Activated CD4-positive, alpha-beta T cell treated with anti-CD3 and anti-CD28 coated beads, Interleukin-2, amount 50 U/mL, for 16 hours (primary cell): ENCODE data around the gene ZNF689.
"Not testable (repeated sequence)": the region's sequence is repeated elsewhere in the genome, so short reads cannot be mapped to it uniquely, and the experiment has no call there.

Source experiments
- DNase-seq: peaks from one replicate; pipeline ENCODE4 v3.0.0-alpha.2; 2020

ZNF689 gene

DNA sequence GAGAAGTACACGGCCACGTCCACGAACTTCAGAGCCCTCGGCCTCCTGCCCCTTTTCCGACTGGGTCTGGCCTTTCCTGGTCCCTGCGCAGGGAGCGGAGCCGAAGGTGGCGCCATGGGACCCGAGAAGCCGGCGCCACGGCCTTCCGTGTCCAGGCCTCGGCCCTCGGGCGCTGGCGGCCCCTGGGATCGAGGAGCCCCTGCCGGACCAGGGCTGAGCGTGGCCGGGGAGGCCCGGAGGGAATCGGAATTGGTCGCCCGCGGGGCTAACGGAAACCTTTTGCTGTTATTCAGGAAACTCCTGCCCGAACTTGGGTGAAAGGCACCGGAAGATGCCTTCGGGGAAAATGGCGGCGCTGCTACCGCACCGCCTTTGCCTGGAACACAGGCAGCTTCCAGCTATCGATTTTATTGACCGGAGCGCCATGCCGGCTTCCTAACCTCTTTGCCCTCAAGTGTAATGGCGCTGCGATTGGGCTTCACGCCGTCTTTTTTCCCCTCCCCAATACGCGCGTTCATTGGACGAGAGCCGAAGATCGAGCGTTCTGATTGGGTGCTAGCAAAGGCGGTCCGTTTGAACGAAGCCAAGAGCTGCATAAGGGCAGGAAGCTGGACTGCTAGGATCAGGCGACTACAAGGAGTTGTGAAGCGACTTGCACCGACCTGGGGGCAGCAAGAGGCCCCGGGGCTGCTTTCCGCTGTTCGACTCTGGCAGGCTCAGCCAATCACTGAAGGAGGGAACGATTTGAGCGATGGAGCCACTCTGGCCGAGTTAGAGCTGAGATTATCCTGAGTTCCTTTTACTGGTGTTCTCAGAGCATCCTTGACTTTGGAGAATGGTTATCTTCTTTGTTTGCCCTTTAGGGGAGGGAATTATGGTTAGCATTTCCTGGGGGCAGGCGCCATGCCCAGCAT is at the start of gene ZNF689:
Gene ZNF689, minus strand, starts transcription at position 464 of the 914 bp plus-strand sequence. Its CDS starts 348 bp downstream, at position 116.
- peak; percentile 98 for DNase-seq

DNA sequence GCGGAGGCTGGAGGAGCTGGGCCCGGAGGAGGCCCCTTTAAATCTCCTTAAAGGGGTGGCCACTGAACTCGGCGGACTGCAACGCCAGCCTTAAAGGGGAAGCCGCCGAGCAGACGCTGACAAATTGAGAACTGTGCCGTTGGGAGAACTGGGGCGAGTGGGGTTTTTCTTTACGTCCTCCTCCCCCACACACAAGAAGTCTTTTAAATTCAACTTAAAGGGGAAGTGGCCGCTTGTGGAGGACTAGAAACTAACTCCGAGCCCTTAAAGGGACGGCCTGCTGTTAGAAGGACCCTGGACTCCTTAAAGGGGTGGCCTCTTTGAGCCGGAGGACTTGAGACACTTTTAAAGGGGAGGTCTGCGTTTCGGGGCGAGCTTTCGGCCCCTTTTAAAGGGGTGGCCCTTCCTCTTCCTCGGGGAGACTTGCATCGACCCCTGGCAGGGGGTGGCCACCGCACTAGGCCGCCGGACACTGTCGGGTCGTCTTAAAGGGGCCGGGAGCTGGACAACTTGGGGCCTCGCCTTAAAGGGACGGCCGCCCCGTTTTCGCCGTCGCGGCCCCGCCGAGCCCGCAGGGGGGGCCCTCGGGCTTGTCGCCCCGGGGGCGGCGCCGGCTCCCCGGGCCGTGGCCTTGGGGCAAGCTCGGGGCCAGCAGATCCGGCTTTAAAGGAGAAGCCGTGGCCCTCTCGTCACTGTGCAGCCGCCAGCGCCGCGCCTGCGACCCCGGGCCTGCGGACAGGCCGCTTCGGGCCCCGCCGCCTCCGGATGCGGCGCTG is 48.7 kb upstream of the ZNF689 start:
- peak; percentile 97 for DNase-seq

DNA sequence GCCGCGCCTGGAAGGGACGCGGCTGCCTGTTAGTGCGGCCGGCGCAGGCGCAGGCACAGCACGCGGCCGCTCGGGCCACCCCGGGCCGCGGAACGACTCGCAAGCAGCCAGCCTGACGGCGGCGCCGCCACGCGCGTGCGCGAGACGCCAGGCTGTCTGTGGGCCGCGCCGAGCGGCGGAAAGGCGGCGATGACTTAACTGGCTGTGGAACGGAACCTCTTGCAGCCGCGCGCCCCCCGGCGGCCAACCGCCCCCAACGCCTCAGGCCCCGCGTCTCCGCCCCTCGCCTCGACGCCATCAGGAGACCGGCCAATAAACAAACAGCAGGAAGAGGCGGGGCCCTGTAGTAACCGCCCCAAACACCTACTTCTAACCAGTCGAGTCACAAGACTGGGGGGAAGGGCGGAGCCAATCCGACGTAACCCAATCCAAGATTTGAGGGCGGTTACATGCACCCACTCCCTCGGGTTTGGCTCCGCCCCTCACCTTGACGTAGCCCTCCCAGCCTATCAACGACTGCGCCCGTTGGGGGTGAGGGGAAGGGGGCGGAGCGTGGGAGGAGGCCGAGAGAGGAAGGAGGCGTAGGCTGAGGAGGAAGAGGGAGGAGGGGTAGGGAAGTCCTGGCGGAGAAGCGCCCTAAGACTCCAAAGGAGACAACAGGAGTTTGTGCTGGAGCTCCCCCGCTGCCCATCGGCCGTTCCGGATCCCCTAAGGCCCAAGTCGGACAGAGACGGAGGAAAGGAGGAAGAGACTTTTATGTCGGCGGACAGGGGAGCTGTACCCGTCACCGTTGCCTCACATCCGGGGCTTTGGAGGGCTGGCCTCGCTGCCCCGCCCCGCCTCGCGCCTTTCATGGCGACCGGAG is 47.9 kb upstream of the ZNF689 start, which contains the start of gene FBRS:
Gene FBRS, plus strand, starts transcription at position 566 of the 865 bp plus-strand sequence. CDS start 1,088 bp downstream, outside the sequence.
- peak; percentile 100 for DNase-seq

DNA sequence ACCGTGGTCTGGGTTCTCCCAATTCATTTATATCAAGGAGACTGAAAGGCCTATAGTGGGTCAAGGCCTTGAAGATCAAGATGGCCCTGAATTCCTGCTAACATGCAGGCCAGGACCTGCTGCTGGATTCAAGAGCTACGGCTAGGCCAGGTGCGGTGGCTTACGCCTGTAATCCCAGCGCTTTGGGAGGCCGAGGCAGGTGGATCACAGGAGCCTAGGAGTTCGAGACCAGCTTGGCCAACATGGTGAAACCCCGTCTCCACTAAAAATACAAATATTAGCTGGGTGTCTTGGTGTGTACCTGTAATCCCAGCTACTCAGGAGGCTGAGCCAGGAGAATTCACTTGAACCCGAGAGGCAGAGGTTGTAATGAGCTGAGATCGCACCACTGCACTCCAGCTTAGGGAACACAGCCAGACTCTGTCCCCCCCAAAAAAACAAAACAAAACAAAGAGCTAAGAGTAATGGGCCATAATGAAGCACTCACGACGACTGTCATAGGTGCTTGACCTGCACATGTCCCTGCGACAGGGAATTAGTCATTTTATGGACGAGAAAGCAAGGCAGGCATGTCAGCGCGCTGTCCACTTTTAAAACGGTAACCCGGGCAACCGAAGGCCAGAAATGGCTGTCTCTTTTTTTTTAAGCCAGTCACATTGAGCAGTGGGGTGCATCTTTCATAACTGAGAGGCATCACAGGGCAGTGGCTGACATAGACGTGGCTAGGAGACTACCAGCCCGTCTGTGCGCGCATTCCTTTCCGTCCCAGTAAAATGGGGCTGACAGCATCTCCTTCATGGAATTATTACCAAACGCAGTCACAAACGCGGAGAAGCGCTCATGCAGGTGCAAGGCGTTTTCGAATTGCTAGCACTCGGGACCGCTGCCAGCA is 47.0 kb upstream of the ZNF689 start:
- DNase-seq, result no peak

DNA sequence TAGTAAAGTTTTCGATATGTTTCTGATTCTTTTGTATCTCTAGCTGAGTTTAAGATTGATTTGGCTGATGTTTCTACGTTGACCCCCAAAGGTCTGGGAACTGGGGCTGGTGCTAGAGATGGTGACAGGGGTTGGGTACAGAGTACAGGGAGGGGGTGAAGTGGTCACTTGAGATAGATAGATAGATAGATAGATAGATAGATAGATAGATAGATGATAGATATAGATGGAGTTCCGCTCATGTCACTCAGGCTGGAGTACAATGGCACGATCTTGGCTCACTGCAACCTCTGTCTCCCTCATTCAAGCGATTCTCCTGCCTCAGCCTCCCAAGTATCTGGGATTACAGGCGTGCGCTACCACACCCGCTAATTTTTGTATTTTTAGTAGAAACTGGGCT is 46.2 kb upstream of the ZNF689 start:
- DNase-seq, result no peak

DNA sequence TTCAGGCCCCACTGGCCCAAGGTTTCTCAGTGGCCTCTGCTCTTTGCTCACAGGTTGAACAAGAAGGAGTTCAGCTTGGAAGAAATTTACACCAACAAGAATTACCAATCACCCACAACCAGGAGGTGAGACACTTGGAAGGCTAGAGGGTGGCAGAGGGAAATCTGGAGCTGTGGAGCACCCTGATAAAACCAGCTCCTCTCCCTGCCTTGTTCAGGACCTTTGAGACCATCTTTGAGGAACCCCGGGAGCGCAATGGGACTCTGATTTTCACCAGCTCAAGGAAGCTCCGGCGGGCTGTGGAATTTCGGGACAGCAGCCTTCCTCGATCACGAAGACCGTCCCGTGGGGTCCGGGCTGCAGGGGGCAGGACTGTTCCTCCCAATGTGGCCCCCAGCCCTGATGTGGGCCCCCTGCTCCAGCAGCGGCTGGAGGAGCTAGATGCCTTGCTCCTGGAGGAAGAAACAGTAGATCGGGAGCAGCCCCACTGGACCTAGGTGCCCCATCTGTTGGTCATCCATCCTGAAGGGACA is 45.7 kb upstream of the ZNF689 start:
- DNase-seq, result no peak

DNA sequence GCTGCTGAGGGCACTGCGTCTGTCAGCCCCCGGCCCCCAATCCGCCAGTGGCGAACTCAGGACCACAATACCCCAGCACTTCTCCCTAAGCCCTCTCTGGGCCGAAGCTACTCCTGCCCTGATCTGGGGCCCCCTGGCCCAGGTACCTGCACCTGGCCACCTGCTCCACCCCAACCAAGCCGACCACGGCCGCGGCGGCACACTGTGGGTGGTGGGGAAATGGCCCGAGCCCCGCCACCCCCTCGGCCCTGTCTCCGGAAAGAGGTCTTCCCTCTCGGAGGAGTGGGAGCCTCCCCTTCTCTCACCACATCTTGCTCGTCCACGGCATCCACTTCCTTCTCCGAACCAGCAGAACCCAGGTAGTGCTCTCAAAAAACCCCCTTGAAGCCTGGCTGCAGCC is 44.7 kb upstream of the ZNF689 start:
- DNase-seq, result no peak

DNA sequence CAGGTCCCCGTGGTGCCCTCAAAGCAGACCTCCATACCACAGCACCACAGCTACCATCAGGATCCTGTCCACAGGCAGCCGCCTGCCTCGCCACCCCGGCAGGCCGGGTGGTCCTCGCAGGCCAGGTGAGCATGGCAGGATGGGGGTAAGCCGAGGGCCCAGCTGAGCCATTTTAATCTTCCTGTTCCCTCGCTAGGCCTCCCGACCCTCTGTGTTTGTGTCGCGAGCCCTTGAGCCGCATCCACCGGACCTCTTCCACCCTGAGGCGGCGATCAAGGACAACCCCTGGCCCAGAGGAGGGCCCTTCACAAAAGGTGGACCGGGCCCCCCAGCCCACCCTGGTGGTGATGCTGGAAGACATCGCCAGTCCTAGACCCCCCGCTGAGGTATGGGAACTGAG is 42.5 kb upstream of the ZNF689 start:
- no peak for DNase-seq

DNA sequence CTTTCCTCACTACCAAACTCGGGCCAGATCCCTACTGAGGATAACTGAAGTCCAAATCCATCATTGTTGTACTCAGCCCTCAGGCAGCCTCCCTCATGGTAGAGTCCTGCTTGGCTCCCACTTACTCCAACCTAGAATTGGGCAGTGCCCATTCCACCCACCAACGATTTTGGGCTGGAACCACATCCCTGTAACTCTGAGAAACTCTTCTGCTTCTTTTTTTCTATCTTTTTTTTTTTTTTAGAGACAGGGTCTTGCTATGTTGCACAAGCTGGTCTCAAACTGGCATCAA is 41.8 kb upstream of the ZNF689 start:
- no peak for DNase-seq

DNA sequence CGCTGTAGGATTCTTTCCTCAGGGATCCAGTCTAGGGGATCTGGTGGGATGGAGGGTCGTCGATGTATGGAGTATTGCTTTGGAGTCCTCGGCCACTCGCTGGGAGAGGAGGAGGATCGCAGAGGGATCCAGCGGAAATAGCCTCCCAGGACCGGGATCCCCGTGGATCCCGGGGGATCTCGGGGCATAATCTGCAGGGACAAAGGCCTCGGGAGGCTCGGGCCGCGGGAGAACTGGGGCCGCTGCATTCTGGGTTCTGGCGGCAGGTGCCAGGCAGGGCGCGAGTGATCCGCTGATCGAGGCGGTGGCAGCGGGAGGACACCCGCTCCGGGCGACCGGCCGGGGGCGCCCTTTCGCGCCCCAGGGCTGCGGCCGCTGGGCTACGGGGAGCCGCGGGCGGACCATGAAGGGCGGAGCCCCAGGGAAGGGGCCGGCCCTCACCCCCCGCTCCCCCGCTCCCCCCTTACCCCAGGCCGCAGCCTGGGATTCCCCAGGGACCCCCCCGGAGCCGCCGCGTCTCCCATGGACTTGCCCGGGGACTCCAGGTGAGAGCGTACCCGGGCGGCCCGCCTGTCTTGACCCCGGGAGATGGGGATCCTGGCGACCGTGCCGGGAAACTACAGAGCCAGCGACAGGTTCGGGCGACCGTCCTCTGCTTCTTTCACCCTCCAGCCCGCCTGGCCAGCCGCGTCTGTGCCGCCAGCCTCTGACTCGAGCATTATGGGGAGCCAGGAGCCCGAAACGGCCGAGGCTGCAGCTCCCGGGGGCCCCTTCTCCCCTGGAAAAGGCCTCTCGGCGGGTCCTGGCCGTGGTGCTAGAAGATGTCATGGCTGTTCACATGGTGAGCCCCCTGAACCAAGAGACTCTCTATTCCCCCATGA is 41.2 kb upstream of the ZNF689 start:
- DNase-seq, result peak; percentile 81

DNA sequence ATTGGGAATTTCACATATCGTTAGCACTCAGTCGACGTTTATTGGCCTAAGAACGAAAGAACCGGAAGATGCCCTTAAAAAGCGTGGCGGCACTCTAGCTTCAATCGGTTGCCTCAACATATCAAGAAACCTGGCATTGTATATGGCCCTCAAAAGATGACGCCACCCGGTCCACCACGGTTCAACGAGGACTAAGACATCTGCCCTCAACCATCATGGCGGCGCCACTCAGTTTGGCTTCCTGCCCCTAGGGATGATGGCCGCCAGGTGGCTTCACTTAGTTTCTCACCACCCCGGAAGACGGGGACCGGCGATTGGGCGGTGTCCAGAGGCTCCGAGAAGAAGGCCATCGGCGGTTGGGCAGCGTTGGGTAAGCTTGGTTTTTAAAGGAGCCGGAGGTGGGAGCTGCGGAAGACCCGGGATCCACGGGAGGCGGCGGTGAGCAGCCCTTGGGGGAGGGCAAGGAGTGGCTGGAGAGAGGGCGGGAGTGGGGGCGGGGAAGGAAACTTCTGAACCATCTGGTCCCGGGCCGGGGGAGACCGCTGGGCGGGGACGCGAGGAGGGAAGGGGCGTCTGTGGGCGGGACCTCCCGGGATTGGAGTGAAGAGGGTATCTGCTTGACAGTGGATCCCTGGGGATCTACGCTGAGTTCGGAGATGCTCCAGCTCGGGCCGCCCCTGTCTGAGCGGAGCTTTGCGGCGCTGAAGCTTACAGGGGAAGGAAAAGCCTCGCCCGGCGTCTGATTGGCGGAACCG is 40.4 kb upstream of the ZNF689 start, which contains the start of gene PRR14:
Gene PRR14, plus strand, starts transcription at position 592 of the 755 bp plus-strand sequence. CDS start 686 bp downstream, outside the sequence.
- DNase-seq, result peak; percentile 100

DNA sequence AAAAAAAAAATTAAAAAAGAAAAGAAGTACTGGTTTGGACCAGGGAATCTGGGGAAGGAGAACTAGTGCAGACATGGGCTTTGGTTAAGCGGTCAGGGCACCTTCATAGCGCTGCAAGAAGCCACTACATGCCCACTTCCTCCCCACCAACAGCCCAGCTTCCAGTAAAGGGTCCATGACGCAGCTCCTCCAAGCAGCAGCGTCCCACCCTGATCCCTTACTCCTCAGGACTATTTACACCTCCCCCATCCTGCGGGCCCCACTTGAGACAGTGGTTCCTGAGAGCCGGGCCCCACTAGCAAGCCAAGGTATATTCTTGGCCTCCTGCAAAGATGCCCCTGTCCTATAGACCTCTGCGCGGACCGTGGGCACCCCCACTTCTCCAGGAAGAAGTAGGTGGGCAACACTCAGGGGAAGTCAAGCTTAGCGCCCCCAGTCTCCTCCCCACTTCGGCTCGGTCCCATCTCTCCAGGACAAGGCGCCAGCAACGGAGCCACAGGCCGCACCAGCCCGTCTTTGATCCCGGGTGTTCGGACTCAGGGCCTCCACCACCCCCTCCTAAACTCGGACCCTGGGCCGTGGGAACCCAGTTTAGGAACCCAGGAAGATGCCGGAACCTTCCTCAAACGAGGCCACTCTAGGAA is 39.7 kb upstream of the ZNF689 start:
- peak; percentile 25 for DNase-seq

DNA sequence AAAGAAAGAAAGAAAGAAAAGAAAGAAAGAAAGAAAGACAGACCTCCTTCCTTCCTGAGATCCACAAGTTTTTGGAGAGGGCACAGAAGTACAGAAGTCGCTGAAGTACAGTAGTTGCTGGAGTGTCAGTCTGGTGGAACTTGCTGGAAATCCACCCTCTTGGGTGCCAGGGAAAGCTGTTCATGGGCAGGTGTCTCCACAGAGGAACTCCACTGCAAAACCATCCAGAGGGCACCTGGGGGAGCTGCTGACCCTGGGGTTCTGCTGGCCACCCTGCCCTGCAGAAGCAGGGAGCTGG is 37.0 kb upstream of the ZNF689 start:
- DNase-seq, result no peak

DNA sequence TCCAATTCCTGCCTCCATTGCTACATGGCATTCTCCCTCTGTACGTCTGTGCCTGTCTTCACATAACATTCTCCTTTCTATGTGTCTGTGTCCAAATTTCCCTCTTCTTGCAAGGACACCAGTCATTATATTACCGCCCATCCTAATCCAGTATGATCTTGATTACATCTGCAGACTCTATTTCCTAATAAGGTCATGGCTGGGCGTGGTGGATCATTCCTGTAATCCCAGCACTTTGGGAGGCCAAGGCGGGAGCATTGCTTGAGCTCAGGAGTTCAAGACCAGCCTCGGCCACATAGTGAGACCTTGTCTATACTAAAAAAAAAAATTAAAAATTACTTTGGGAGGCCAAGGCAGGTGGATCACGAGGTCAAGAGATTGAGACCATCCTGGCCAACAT is 35.5 kb upstream of the ZNF689 start:
- no peak for DNase-seq

DNA sequence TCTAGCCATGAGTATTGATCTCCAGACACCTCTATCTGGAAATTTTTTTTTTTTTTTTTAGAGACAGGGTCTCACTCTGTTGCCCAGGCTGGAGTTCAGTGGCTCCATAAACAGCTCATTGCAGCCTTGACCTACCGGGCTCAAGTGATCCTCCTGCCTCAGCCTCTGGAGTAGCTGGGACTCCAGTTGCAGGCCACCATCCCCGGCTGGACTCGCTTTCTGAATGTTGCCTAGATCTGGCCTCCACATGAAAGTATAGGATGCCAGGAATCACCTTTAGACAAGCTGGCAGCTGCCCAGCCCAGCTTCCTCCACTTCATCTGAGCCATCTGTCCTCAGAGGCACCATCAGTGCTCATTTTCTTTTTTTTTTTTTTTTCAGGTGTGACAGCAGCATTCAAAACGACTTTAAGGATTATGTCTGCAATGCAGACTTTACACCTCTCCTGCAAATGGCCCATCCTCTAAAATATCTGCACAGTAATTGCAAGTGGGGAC is 34.2 kb upstream of the ZNF689 start:
- DNase-seq, result no peak

DNA sequence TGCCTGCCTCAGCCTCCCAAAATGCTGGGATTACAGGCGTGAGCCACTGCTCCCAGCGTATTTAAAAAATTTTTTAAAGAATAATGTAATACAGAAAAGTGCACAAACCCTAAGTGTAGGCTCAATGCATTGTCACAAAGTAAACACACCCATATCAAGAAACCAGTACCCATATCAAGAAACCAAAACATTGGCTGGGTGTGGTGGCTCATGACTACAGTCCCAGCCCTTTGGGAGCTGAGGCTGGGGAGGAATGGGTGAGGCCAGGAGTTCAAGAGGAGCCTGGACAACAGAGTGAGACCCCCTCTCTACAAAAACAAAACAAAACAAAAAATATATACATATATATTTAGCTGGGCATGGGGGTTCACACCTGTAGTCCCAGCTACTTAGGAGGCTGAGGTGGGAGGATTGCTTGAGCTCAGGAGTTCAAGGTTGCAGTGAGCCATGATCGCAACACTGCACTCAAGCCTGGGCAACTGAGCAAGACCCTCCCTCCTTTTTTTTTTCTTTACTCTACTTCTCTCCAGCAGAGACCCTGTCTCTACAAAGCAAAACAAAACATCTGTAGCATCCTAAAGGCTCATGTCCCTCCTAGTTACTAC is 31.3 kb upstream of the ZNF689 start:
- DNase-seq, result no peak

DNA sequence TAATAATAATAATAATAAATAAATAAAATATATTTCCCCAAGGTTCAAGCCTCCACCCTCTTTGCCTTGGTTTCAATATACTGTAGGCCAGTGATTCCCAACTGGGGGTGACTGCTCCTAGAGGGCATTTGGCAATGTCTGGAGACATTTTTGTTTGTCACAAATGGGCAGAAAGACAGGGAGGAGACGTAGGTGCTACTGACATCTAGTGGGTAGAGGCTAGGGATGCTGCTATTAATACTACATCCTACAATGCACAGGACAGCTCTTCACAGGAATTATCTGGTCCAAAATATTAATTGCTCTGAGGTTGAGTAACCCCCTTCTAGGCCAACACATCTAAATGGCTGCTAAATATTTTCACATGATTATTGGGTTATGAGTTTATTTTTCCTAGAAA is 27.8 kb upstream of the ZNF689 start:
- peak; percentile 48 for DNase-seq

DNA sequence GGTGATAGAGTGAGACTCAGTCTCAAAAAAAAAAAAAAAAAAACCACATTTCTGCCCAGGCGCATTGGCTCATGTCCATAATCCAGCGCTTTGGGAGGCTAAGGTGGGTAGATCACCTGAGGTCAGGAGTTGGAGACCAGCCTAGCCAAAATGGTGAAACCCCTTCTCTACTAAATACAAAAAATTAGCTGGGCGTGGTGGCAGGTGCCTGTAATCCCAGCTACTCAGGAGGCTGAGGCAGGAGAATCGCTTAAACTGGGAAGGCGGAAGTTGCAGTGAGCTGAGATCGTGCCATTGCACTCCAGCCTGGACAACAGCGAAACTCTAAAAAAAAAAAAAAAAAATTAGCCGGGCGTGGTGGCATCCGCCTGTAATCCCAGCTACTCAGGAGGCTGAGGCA is 26.9 kb upstream of the ZNF689 start:
- not testable (repeated sequence) for DNase-seq

DNA sequence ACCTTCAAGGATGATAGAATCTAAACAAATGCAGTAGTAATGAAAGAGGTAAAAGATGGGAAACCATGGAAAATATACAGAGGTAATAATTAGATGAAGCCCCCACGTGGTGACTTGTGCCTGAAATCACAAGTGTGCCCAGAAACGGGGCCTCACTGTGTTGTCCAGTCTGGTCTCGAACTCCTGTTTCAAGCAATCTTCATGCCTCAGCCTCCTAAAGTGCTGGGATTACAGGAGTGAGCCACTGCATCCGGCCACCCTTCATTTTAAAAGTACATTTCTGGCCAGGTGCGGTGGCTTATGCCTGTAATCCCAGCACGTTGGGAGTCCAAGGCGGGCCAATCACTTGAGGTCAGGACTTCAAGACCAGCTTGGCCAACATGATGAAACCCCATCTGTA is 26.4 kb upstream of the ZNF689 start:
- DNase-seq, result no peak
